SU-DHL-6 (cell line): Measurements from ENCODE around the gene FOXK2.

Experiments
- CTCF ChIP-seq: fragments of 200-600 bp; sonication (generic); IDR thresholded peaks from one replicate; pipeline ENCODE4 v1.5.1; 2017; ENCODE audit warnings: antibody characterized with exemption, mild to moderate bottlenecking, low read length, moderate library complexity; ENCODE audit not compliant: insufficient read depth, poor library complexity, severe bottlenecking
- EZH2phosphoT487 ChIP-seq: fragments of 200-600 bp; sonication (generic), shearing (Covaris generic); conservative IDR thresholded peaks from 2 replicates; pipeline ENCODE4 v1.6.1; 2018; ENCODE audit warnings: mild to moderate bottlenecking, antibody characterized with exemption, low read length, moderate library complexity, mixed read lengths

GRCh38 chr17:82583720-82584234 is 64.2 kb downstream of the FOXK2 start:
- no peak for TF ChIP-seq CTCF
- TF ChIP-seq EZH2phosphoT487: no peak
